K562 (cell line): ENCODE results near the gene ANAPC16. TPM values are rescaled to one million over a fixed set of nuclear protein-coding genes. Genes with fewer than 3 reads are reported as not detected.
A peak's percentile ranks its signal among the peaks of the same experiment; 100 is the strongest.

Experiments used
- ATAC-seq: fragments of 200-7000 bp; cut with Tn5 transposase; 3 replicates; pipeline ENCODE4 v1.9.1; 2020; ENCODE audit warnings: moderate library complexity
- BruUV-seq: library from RNA; stranded (reverse); fragments of 400-500 nt; replicated peaks from 2 replicates; lab custom pipeline; 2021; lab: Mats Ljungman, UMichigan
- CTCF ChIA-PET: fragments of 300-600 bp; formaldehyde crosslinking; extraction: SDS; loops from one replicate; lab custom pipeline; 2021; ENCODE audit warnings: low intra/inter-chr PET ratio; lab: Yijun Ruan, JAX
- POLR2A ChIA-PET: fragments of 300-600, 350-650 bp; sonication (Branson Sonifier 250); formaldehyde crosslinking; extraction: SDS; loops from one replicate; lab custom pipeline; 2021; ENCODE audit warnings: antibody characterized with exemption, inconsistent platforms; lab: Yijun Ruan, JAX
- DNase-seq, 4 experiments: peaks; one replicate each; pipeline versions ENCODE4 v3.0.0 to v3.0.0-alpha.2; 2011 to 2018; ENCODE audit warnings: low spot score in 3 of 4, mixed read lengths in 3 of 4; ENCODE audit errors: extremely low read depth in 1 of 4
- FAIRE-seq: peaks from 2 replicates; lab custom pipeline; 2011; peaks lifted over from hg19 to GRCh38; lab: Jason Lieb, UNC
- H2AFZ ChIP-seq: 2 replicates; pipeline ENCODE4 v1.6.0; 2011; ENCODE audit warnings: low read depth, low read length, control low read depth, inconsistent platforms
- H3K27ac ChIP-seq: fragments of 200-600 bp; 3 replicates; pipeline ENCODE4 v1.8.0; 2011; ENCODE audit warnings: low read depth, mild to moderate bottlenecking, control low read depth, inconsistent platforms, low read length, moderate library complexity, mixed read lengths; ENCODE audit errors: extremely low read depth
- H3K27me3 ChIP-seq, 2 experiments: fragments of 300-600 bp in 1 of 2; 2 replicates in 1 of 2; 3 replicates in 1 of 2; pipeline versions ENCODE4 v1.6.0 to v1.8.0; 2011; ENCODE audit warnings: inconsistent platforms in 2 of 2, low read length in 2 of 2, mild to moderate bottlenecking in 1 of 2, mixed read lengths in 1 of 2, moderate library complexity in 1 of 2; ENCODE audit not compliant: control insufficient read depth in 2 of 2, insufficient read depth in 2 of 2
- H3K36me3 ChIP-seq: fragments of 300-600 bp; 3 replicates; pipeline ENCODE4 v1.8.0; 2011; ENCODE audit warnings: mild to moderate bottlenecking, low read length, inconsistent platforms; ENCODE audit not compliant: control insufficient read depth, insufficient read depth
- H3K4me1 ChIP-seq, 2 experiments: fragments of 200-600 bp in 1 of 2; replicated peaks in 1 of 2; 2 replicates in 1 of 2; 3 replicates in 1 of 2; pipeline versions ENCODE4 v1.5.1 to v1.8.0; 2011; ENCODE audit warnings: inconsistent platforms in 2 of 2, low read length in 2 of 2, mild to moderate bottlenecking in 1 of 2, mixed read lengths in 1 of 2, moderate library complexity in 1 of 2; ENCODE audit not compliant: control insufficient read depth in 2 of 2, insufficient read depth in 2 of 2
- H3K4me2 ChIP-seq: 2 replicates; pipeline ENCODE4 v1.6.1; 2011; ENCODE audit warnings: low read length, control low read depth, inconsistent platforms, mixed read lengths; ENCODE audit not compliant: insufficient read depth
- H3K4me3 ChIP-seq: fragments of 200-600 bp; sonication (generic), shearing (Covaris generic); 2 replicates; pipeline ENCODE4 v1.5.1; 2016; ENCODE audit warnings: control low read depth, inconsistent platforms
- H3K79me2 ChIP-seq: fragments of 200-600 bp; 3 replicates; pipeline ENCODE4 v1.8.0; 2011; ENCODE audit warnings: low read length, inconsistent platforms; ENCODE audit not compliant: control insufficient read depth, insufficient read depth
- H3K9ac ChIP-seq, 2 experiments: 2 replicates each; pipeline versions ENCODE4 v1.6.0 to v1.6.1; 2011; ENCODE audit warnings: low read depth in 2 of 2, low read length in 2 of 2, control low read depth in 1 of 2, inconsistent platforms in 1 of 2, mild to moderate bottlenecking in 1 of 2, mixed read lengths in 1 of 2; ENCODE audit not compliant: insufficient read depth in 1 of 2
- H3K9me1 ChIP-seq: one replicate; pipeline ENCODE4 v1.6.0; 2011; ENCODE audit warnings: inconsistent platforms, mild to moderate bottlenecking, low read length, moderate library complexity; ENCODE audit not compliant: control insufficient read depth, insufficient read depth
- H3K9me3 ChIP-seq: replicated peaks from 2 replicates; pipeline ENCODE4 v1.5.1; 2011; ENCODE audit warnings: low read depth, low read length, inconsistent platforms; ENCODE audit not compliant: control insufficient read depth, insufficient read depth
- H4K20me1 ChIP-seq: replicated peaks from 2 replicates; pipeline ENCODE4 v1.6.1; 2011; ENCODE audit warnings: low read length, inconsistent platforms, mixed read lengths; ENCODE audit not compliant: control insufficient read depth, insufficient read depth
- ATF1 ChIP-seq, 2 experiments: fragments of 450-650 bp in 1 of 2; IDR thresholded peaks; 2 replicates each; pipeline ENCODE4 v1.6.1; 2016; ENCODE audit warnings: missing compliant biosample characterization in 1 of 2, missing genetic modification characterization in 1 of 2
- FOXJ2 ChIP-seq: fragments of 200-800 bp; sonication (Bioruptor generic); IDR thresholded peaks from 2 replicates; pipeline ENCODE4 v1.6.1; 2016; ENCODE audit warnings: missing genetic modification characterization, missing compliant biosample characterization
- SREBF2 ChIP-seq: sonication (generic); formaldehyde crosslinking; IDR thresholded peaks from 2 replicates; pipeline ENCODE4 v1.4.0; 2020; ENCODE audit warnings: mild to moderate bottlenecking, missing genetic modification reagents
- WGBS: fragments of 100-300 bp; shearing (Covaris generic); methylation state at CpG from one replicate; pipeline ENCODE4 v1.1.6; 2016; ENCODE audit warnings: low coverage, mixed read lengths; ENCODE audit not compliant: insufficient coverage; ENCODE audit errors: missing lambda C conversion rate; 5-methylcytosine and 5-hydroxymethylcytosine counted together
- in situ Hi-C: fragments of 300-500 bp; cut with MboI; formaldehyde crosslinking; loops from 4 replicates; pipeline ENCODE4 v1.15.0; 2018; ENCODE audit warnings: inconsistent platforms, mixed read lengths
- intact Hi-C: fragments of 100-400 bp; cut with micrococcal nuclease; formaldehyde crosslinking; loops from 2 replicates; pipeline ENCODE4 v1.14.2; 2022
- polyA plus RNA-seq, 8 experiments: library from polyadenylated mRNA; depleted of rRNA in 4 of 8; stranded (reverse) in 5 of 8; unstranded in 3 of 8; fragments of >200 nt; fragmentation: Nextera tagmentation in 2 of 8; fragmentation: Illumina TruSeq in 1 of 8; extraction: Ambion mirVana in 2 of 8; extraction: Trizol in 1 of 8; gene quantifications; 2 replicates each; pipeline versions ENCODE4 v1.2.1 to v1.2.3, GENCODE V29; 2011 to 2014; ENCODE audit warnings: inconsistent platforms in 1 of 8, missing spikeins in 1 of 8
- total RNA-seq, 7 experiments: library from RNA; depleted of rRNA in 6 of 7; stranded (reverse); fragments of >200 nt in 6 of 7; fragmentation: Illumina TruSeq in 2 of 7; extraction: Trizol in 2 of 7; gene quantifications; 2 replicates each; pipeline versions ENCODE4 v1.2.1 to v1.2.3, GENCODE V29; 2011 to 2021; ENCODE audit warnings: low replicate concordance in 1 of 7
- TF ChIP-seq, protein P1 (sequence below), 2 experiments: fragments of 450-650 bp in 1 of 2; sonication (generic) in 1 of 2; formaldehyde crosslinking in 1 of 2; IDR thresholded peaks; 2 replicates each; pipeline versions ENCODE4 v1.7.1 to v1.9.0; 2016 to 2022; ENCODE audit warnings: inconsistent platforms in 1 of 2, mild to moderate bottlenecking in 1 of 2, missing genetic modification reagents in 1 of 2

ANAPC16 gene
- total and polyA plus RNA-seq, 9 of the 15 experiments (the other 6 are each of a cell fraction or from before 2014, with no cell fraction given) = 42.6 to 208 (median 108) TPM

DNA sequence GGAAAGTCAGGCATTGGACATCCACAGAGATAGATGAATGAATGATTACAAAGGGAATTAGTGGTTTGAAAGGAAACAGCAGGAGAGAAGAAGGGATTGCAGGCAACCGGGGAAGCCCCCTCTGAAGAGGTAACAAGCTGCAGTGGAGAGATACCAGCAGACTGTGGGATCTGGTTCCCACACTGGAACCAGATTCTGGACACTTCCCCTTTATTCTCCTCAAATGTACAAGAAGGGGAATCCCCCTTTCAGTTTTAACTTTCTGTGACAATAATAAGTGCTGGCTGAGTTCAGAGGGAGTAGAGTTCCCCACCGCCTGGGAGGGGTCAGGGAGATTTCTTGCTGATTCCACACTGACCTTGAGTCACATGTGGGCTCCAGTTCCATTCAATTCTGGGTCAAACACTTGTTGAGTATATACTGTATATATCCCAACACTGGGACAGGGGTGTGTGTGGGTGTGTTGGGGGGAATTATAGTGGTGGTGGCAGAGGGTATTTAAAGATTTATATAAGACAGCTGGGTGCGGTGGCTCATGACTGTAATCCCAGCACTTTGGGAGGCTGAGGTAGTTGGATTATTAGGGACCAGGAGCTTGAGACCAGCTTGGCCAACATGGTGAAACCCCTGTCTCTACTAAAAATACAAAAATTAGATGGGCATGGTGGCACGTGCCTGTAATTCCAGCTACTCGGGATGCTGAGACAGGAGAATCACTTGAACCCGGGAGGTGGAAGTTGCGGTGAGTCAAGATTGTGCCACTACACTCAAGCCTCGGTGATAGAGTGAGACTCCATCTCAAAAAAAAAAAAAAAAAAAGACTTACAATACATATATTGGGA, 41.5 kb downstream of the ANAPC16 start:
- Histone ChIP-seq H3K9ac (peak overlapping the region; percentile 2 to 27; a peak in 3 of 4 replicates), H3K27me3 (no peaks in the 10 kb centered on the region), H3K9me3 (no peaks in the 10 kb centered on the region), H3K79me2 (no peaks in the 10 kb centered on the region), H3K4me3 (no peak overlapping the region), H3K36me3 (no peaks in the 10 kb centered on the region), H3K4me2 (peak overlapping the region; percentile 4; the same call in 1 of the 2 replicates), H3K4me1 (peaks cover 41 to 57% of the 10 kb centered on the region in 2 experiments), H3K9me1 (no peaks in the 10 kb centered on the region), H2AFZ (peak overlapping the region; percentile 33), H3K27ac (peak overlapping the region; percentile 38), H4K20me1 (no peaks in the 10 kb centered on the region)
- BruUV-seq = no TSS peak
- intact Hi-C loops = loop anchor here (1.0 kb wide), 1 partner anchor 16 kb away; the partner anchor contains the start of gene DDIT4
- DNase-seq (peak; percentile 58 to 72 (median 63)), FAIRE-seq (no peak), ATAC-seq (peak; percentile 0; the same call in 2 of the 3 replicates)
- CTCF ChIA-PET = no interaction called here
- WGBS = 61% methylated on average over 8 of the region's 8 CpGs
- POLR2A ChIA-PET = interaction anchor here (0.6 to 15.0 kb wide), 9 partner anchors 10 to 1079 kb away, joined by 3 to 277 read pairs (median 5); partner anchors contain the start of genes ASCC1 and DDIT4
- in situ Hi-C loops = no loop called here
- TF ChIP-seq ATF1 (CRISPR knock-in tag; IDR thresholded peaks at IDR 0.05) = no peak
- TF ChIP-seq ATF1 (tag; IDR thresholded peaks at IDR 0.05) = peak; percentile 51
- no peak for TF ChIP-seq SREBF2 (CRISPR knock-in tag)
- no peak for TF ChIP-seq FOXJ2 (tag)
- TF ChIP-seq, protein P1, sequence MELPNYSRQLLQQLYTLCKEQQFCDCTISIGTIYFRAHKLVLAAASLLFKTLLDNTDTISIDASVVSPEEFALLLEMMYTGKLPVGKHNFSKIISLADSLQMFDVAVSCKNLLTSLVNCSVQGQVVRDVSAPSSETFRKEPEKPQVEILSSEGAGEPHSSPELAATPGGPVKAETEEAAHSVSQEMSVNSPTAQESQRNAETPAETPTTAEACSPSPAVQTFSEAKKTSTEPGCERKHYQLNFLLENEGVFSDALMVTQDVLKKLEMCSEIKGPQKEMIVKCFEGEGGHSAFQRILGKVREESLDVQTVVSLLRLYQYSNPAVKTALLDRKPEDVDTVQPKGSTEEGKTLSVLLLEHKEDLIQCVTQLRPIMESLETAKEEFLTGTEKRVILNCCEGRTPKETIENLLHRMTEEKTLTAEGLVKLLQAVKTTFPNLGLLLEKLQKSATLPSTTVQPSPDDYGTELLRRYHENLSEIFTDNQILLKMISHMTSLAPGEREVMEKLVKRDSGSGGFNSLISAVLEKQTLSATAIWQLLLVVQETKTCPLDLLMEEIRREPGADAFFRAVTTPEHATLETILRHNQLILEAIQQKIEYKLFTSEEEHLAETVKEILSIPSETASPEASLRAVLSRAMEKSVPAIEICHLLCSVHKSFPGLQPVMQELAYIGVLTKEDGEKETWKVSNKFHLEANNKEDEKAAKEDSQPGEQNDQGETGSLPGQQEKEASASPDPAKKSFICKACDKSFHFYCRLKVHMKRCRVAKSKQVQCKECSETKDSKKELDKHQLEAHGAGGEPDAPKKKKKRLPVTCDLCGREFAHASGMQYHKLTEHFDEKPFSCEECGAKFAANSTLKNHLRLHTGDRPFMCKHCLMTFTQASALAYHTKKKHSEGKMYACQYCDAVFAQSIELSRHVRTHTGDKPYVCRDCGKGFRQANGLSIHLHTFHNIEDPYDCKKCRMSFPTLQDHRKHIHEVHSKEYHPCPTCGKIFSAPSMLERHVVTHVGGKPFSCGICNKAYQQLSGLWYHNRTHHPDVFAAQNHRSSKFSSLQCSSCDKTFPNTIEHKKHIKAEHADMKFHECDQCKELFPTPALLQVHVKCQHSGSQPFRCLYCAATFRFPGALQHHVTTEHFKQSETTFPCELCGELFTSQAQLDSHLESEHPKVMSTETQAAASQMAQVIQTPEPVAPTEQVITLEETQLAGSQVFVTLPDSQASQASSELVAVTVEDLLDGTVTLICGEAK (IDR thresholded peaks at IDR 0.05) = peak; percentile 47; the same call in 1 of the 2 replicates
- TF ChIP-seq, protein P1 (CRISPR knock-in tag; IDR thresholded peaks at IDR 0.05) = no peak
